AG09319 (cell line): Measurements from ENCODE around the gene KIF3C.

ENCODE experiments used
- DNase-seq: peaks from one replicate; pipeline ENCODE4 v3.0.0-alpha.2; 2010; ENCODE audit warnings: low read depth; ENCODE audit errors: extremely low read depth
- CTCF ChIP-seq: IDR thresholded peaks from 2 replicates; pipeline ENCODE4 v1.5.1; 2011; ENCODE audit warnings: low read depth, mild to moderate bottlenecking, inconsistent platforms, low read length, moderate library complexity

KIF3C gene

DNA sequence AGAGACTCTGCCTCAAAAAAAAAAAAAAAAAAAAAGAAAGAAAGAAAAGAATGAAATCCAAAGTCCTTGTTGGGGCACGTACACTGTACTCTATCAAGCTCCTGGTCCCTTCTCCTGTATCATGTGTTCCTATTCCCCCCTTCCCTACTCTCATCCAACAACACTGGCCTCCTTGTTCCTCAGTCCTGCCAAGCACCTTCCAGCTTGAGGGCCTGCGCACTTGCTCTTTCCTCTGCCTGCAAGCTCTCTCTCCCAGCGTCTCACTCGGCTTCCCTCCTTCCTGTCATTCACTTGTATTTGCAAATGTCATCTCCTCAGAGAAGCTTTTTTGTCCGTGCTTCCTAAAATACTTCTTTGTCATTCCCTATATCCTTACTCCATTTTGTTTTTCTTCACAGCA is 10.8 kb upstream of the KIF3C start:
- TF ChIP-seq CTCF: no peak
- no peak for DNase-seq

- no peak for TF ChIP-seq CTCF
- no peak for DNase-seq
Measured at GRCh38 chr2:25992556-25992955, 10.3 kb upstream of the KIF3C start.

- TF ChIP-seq CTCF: no peak
- DNase-seq: no peak
Measured at GRCh38 chr2:25991965-25992364, 9.7 kb upstream of the KIF3C start.

DNA sequence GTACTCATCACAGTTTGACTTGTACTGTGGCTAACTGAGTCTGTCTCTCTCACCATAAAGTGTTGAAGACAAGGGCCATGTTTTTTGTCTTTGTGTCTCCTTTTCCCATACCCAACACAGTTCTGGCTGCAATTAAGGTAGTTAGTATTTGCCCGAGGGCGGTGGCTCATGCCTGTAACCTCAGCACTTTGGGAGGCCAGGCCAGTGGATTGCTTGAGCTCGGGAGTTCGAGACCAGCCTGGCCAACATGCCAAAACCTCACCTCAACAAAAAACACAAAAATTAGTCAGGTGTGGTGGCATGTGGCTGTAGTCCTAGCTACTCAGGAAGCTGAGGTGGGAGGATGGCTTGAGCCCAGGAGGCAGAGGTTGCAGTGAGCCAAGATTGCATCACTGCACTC is 6.9 kb upstream of the KIF3C start:
- DNase-seq: no peak
- no peak for TF ChIP-seq CTCF

- TF ChIP-seq CTCF: no peak
Measured at GRCh38 chr2:25988134-25988533, 5.8 kb upstream of the KIF3C start.

DNA sequence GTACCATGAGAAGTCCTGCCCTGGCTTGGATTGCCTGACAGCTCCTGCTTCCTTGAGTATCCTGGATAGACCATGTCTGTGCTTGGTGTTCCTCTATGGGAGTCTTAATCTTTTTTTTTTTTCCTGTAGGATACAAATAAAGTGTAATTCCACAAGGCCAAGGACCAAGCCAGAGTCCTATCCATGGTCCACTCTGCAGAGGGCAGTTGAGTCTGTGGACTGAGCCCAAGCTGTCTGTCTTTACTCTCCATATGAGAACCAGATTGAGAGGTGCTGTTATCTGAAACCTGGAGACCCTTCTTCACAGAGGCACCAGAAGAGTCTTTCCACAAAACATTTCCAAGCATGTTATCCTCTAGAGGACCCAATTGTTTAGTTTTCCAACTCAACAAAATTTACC is 1.4 kb upstream of the KIF3C start:
- TF ChIP-seq CTCF: no peak
- no peak for DNase-seq

More at GRCh38 chr2:25988134-25988533, 5.8 kb upstream of the KIF3C start:
- no peak for DNase-seq

DNA sequence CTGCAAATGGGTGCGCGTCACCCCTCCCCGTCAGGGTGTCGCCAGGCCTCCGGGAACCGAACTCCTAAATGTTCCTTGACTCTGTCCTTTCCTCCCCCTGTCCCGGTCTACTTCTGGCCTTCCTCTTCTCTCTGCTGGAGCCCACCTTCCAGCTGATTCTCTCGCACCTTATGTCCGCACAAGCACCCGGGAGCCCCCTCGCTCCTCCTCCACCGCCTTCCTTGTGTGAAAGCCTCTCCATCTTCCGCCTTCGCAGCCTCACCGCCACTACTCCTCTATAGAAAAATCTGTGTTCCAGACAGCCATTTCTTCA is 627 bp upstream of the KIF3C start:
- no peak for TF ChIP-seq CTCF

More for the DNA sequence above, 627 bp upstream of the KIF3C start:
- no peak for DNase-seq
